ENCODE results near the gene MSN.
"Not testable (repeated sequence)": the region's sequence is repeated elsewhere in the genome, so short reads cannot be mapped to it uniquely, and the experiment has no call there.

Gene MSN

GRCh38 chrX:65643531-65644052, 23.9 kb upstream of the MSN start:
- no peak overlapping the region for H3K9ac ChIP-seq
- no peak overlapping the region for H3K4me3 ChIP-seq (IDR thresholded peaks at IDR 0.05; ENCODE audit: insufficient read depth, low read depth, low read length)
- TF ChIP-seq CTCF (conservative IDR thresholded peaks at IDR 0.05; ENCODE audit: low read depth, low read length) = no peak
- no peaks in the 10 kb centered on the region for H3K4me1 ChIP-seq (ENCODE audit: low read depth, poor library complexity, severe bottlenecking)
- H2AFZ ChIP-seq (ENCODE audit: low read depth) = no peak overlapping the region
- H3K4me2 ChIP-seq = no peak overlapping the region
- H3K27me3 ChIP-seq (ENCODE audit: insufficient read depth, low read depth) = no peaks in the 10 kb centered on the region
- no peaks in the 10 kb centered on the region for H3K36me3 ChIP-seq (ENCODE audit: insufficient read depth)
- H3K79me2 ChIP-seq (ENCODE audit: insufficient read depth, low read depth) = no peaks in the 10 kb centered on the region
- no peaks in the 10 kb centered on the region for H4K20me1 ChIP-seq (ENCODE audit: insufficient read depth)
- H3K27ac ChIP-seq = no peak overlapping the region

GRCh38 chrX:65644621-65645289, 22.7 kb upstream of the MSN start:
- TF ChIP-seq CTCF (conservative IDR thresholded peaks at IDR 0.05; ENCODE audit: low read depth, low read length) = no peak
- H3K4me2 ChIP-seq = no peak overlapping the region
- H2AFZ ChIP-seq (ENCODE audit: low read depth) = no peak overlapping the region
- H4K20me1 ChIP-seq (ENCODE audit: insufficient read depth) = no peaks in the 10 kb centered on the region
- no peaks in the 10 kb centered on the region for H3K27me3 ChIP-seq (ENCODE audit: insufficient read depth, low read depth)
- H3K9ac ChIP-seq = no peak overlapping the region
- no peaks in the 10 kb centered on the region for H3K4me1 ChIP-seq (ENCODE audit: low read depth, poor library complexity, severe bottlenecking)
- no peak overlapping the region for H3K4me3 ChIP-seq (IDR thresholded peaks at IDR 0.05; ENCODE audit: insufficient read depth, low read depth, low read length)
- no peaks in the 10 kb centered on the region for H3K36me3 ChIP-seq (ENCODE audit: insufficient read depth)
- no peaks in the 10 kb centered on the region for H3K79me2 ChIP-seq (ENCODE audit: insufficient read depth, low read depth)
- H3K27ac ChIP-seq = no peak overlapping the region

- no peaks in the 10 kb centered on the region for H3K4me1 ChIP-seq (ENCODE audit: low read depth, poor library complexity, severe bottlenecking)
- H3K27ac ChIP-seq = no peak overlapping the region
- H3K27me3 ChIP-seq (ENCODE audit: insufficient read depth, low read depth) = no peaks in the 10 kb centered on the region
- H2AFZ ChIP-seq (ENCODE audit: low read depth) = no peak overlapping the region
- no peaks in the 10 kb centered on the region for H3K79me2 ChIP-seq (ENCODE audit: insufficient read depth, low read depth)
- H3K4me3 ChIP-seq (IDR thresholded peaks at IDR 0.05; ENCODE audit: insufficient read depth, low read depth, low read length) = no peak overlapping the region
- H3K36me3 ChIP-seq (ENCODE audit: insufficient read depth) = no peaks in the 10 kb centered on the region
- H4K20me1 ChIP-seq (ENCODE audit: insufficient read depth) = no peaks in the 10 kb centered on the region
- no peak overlapping the region for H3K9ac ChIP-seq
- TF ChIP-seq CTCF (conservative IDR thresholded peaks at IDR 0.05; ENCODE audit: low read depth, low read length) = no peak
- no peak overlapping the region for H3K4me2 ChIP-seq
These were observed 19.7 kb upstream of the MSN start for GRCh38 chrX:65647801-65648200.

- Histone ChIP-seq H3K4me3 (IDR thresholded peaks at IDR 0.05; ENCODE audit: insufficient read depth, low read depth, low read length) (no peak overlapping the region), H3K27me3 (ENCODE audit: insufficient read depth, low read depth) (no peaks in the 10 kb centered on the region), H4K20me1 (ENCODE audit: insufficient read depth) (no peaks in the 10 kb centered on the region), H3K4me1 (ENCODE audit: low read depth, poor library complexity, severe bottlenecking) (no peaks in the 10 kb centered on the region), H3K79me2 (ENCODE audit: insufficient read depth, low read depth) (no peaks in the 10 kb centered on the region), H3K36me3 (ENCODE audit: insufficient read depth) (no peaks in the 10 kb centered on the region), H3K9ac (no peak overlapping the region), H3K4me2 (no peak overlapping the region), H2AFZ (ENCODE audit: low read depth) (no peak overlapping the region), H3K27ac (no peak overlapping the region)
- no peak for TF ChIP-seq CTCF (conservative IDR thresholded peaks at IDR 0.05; ENCODE audit: low read depth, low read length)
These were observed 15.4 kb upstream of the MSN start for GRCh38 chrX:65652098-65652497.

GRCh38 chrX:65657009-65657441, 10.4 kb upstream of the MSN start:
- H2AFZ ChIP-seq (ENCODE audit: low read depth); H3K36me3 ChIP-seq (ENCODE audit: insufficient read depth); H3K27me3 ChIP-seq (ENCODE audit: insufficient read depth, low read depth); H3K79me2 ChIP-seq (ENCODE audit: insufficient read depth, low read depth); H3K4me2 ChIP-seq; H4K20me1 ChIP-seq (ENCODE audit: insufficient read depth); H3K27ac ChIP-seq; H3K4me3 ChIP-seq (IDR thresholded peaks at IDR 0.05; ENCODE audit: insufficient read depth, low read depth, low read length); H3K9ac ChIP-seq; H3K4me1 ChIP-seq (ENCODE audit: low read depth, poor library complexity, severe bottlenecking): not testable (repeated sequence)

Measured in KMS-11 (cell line).